Endothelial cell of umbilical vein (primary cell): ENCODE measurements around the gene SELENOV.

ENCODE experiments used
- EZH2 ChIP-seq: IDR thresholded peaks from 2 replicates; pipeline ENCODE4 v1.6.1; 2012; ENCODE audit warnings: borderline replicate concordance, low read depth, mild to moderate bottlenecking, moderate library complexity, low read length, inconsistent platforms; ENCODE audit not compliant: severe bottlenecking
- JUN ChIP-seq: IDR thresholded peaks from 2 replicates; pipeline ENCODE4 v1.6.1; 2011; ENCODE audit warnings: borderline replicate concordance, low read depth; ENCODE audit not compliant: insufficient read length, insufficient read depth
- POLR2A ChIP-seq: IDR thresholded peaks from 2 replicates; pipeline ENCODE4 v1.6.1; 2012; ENCODE audit warnings: low read depth, mild to moderate bottlenecking, control low read depth, low read length
- POLR2AphosphoS5 ChIP-seq: IDR thresholded peaks from 2 replicates; pipeline ENCODE4 v1.6.1; 2012; ENCODE audit warnings: low read depth, mild to moderate bottlenecking, control low read depth, low read length, moderate library complexity; ENCODE audit not compliant: insufficient read depth
- TF ChIP-seq, protein P1 (sequence below): IDR thresholded peaks from 2 replicates; pipeline ENCODE4 v1.6.1; 2011; ENCODE audit not compliant: insufficient read depth, insufficient read length
- TF ChIP-seq, protein P2 (sequence below), 2 donors: IDR thresholded peaks; 1 replicate in 1 of 2; 2 replicates in 1 of 2; pipeline ENCODE4 v1.5.1; 2011; ENCODE audit warnings: low read length in 2 of 2, mild to moderate bottlenecking in 2 of 2, moderate library complexity in 2 of 2, control low read depth in 1 of 2, inconsistent platforms in 1 of 2, low read depth in 1 of 2; ENCODE audit not compliant: insufficient read depth in 1 of 2; ENCODE audit errors: extremely low read depth in 1 of 2

DNA sequence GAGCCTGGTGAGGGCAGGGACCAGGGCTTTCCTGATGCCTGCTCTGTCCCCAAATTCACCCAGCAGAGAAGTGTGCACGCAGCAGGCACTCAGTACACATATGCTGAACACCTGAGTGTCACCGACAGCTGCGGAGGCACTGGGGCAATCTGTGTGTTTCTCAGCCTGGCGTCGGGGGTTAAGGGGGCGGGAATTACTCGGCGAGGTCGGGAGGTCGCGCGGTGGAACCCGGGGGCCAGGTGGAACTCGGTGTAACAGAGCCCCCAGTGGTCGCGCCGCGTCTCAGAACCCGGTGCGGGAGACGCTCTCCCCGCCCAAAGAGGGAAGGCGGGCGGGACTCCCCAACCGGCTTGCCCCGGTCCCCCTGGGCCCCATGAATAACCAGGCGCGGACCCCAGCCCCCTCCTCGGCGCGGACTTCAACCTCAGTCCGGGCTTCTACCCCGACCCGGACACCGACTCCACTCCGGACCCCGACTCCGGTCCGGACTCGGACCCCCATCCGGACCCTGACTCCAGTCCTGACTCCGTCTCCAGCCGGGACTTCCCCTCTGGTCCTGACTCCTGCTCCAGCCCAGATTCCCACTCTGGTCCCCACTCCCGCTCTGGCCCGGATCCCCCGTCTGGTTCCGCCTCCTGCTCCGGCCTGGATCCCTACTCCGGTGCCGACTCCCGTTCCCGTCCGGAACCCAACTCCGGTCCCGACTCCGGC is at the start of gene SELENOV:
- TF ChIP-seq, protein P1, sequence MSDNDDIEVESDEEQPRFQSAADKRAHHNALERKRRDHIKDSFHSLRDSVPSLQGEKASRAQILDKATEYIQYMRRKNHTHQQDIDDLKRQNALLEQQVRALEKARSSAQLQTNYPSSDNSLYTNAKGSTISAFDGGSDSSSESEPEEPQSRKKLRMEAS, result no peak
- TF ChIP-seq, protein P2, sequence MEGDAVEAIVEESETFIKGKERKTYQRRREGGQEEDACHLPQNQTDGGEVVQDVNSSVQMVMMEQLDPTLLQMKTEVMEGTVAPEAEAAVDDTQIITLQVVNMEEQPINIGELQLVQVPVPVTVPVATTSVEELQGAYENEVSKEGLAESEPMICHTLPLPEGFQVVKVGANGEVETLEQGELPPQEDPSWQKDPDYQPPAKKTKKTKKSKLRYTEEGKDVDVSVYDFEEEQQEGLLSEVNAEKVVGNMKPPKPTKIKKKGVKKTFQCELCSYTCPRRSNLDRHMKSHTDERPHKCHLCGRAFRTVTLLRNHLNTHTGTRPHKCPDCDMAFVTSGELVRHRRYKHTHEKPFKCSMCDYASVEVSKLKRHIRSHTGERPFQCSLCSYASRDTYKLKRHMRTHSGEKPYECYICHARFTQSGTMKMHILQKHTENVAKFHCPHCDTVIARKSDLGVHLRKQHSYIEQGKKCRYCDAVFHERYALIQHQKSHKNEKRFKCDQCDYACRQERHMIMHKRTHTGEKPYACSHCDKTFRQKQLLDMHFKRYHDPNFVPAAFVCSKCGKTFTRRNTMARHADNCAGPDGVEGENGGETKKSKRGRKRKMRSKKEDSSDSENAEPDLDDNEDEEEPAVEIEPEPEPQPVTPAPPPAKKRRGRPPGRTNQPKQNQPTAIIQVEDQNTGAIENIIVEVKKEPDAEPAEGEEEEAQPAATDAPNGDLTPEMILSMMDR (IDR thresholded peaks at IDR 0.05; ENCODE audit: extremely low read depth in 1 of 2, insufficient read depth in 1 of 2, low read depth in 1 of 2, low read length in 2 of 2), result peak in 1 of 2 donors; percentile 7
- TF ChIP-seq POLR2A (no peak), EZH2 (peak; percentile 95), JUN (no peak), POLR2AphosphoS5 (no peak)
